ENCODE data around the gene NT5DC1.

Gene NT5DC1

DNA sequence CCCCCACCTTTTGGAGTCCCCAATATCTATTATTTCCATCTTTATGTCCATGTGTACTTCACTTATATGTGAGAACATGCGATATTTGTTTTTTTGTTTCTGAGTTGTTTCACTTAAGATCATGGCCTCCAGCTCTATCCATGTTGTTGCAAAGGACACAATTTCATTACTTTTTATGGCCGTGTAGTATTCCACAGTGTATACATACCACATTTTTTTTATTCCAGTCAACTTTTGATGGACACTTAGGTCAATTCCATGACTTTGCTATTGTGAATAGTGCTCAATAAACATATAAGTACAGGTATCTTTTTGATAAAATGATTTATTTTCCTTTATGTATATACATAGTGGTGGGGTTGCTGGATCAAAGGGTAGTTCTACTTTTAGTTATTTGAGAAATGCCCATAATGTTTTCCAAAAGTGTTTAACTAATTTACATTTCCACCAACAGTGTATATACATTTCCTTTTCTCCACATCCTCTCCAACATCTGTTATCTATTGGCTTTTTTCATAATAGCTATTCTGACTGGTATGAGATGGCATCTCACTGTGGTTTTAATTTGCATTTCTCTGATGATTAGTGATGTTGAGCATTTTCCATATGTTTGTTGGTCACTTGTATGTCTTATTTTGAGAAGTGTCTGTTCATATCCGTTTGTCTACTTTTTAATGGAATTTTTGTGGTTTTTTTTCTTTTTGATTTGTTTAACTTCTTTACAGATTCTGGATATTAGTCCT lies 59.3 kb downstream of the NT5DC1 start:
- no peak overlapping the region for H3K9ac ChIP-seq (ENCODE audit: low read depth, low read length)
- H3K4me2 ChIP-seq (ENCODE audit: insufficient read depth, low read length) = no peak overlapping the region
- ATAC-seq (ENCODE audit: insufficient read depth, low read depth) (no peak), DNase-seq (no peak)
- H3K27me3 ChIP-seq (ENCODE audit: insufficient read depth, low read length, poor library complexity) = no peaks in the 10 kb centered on the region
- no peak overlapping the region for H3K27ac ChIP-seq (ENCODE audit: low read length)
- H2AFZ ChIP-seq (ENCODE audit: low read depth, low read length) = no peak overlapping the region
- H3K79me2 ChIP-seq (ENCODE audit: insufficient read depth, low read length) = no peaks in the 10 kb centered on the region
- H3K4me1 ChIP-seq (ENCODE audit: insufficient read depth, low read length) = no peaks in the 10 kb centered on the region
- H3K36me3 ChIP-seq (ENCODE audit: insufficient read depth, low read length) = no peaks in the 10 kb centered on the region
- TF ChIP-seq, protein P1, sequence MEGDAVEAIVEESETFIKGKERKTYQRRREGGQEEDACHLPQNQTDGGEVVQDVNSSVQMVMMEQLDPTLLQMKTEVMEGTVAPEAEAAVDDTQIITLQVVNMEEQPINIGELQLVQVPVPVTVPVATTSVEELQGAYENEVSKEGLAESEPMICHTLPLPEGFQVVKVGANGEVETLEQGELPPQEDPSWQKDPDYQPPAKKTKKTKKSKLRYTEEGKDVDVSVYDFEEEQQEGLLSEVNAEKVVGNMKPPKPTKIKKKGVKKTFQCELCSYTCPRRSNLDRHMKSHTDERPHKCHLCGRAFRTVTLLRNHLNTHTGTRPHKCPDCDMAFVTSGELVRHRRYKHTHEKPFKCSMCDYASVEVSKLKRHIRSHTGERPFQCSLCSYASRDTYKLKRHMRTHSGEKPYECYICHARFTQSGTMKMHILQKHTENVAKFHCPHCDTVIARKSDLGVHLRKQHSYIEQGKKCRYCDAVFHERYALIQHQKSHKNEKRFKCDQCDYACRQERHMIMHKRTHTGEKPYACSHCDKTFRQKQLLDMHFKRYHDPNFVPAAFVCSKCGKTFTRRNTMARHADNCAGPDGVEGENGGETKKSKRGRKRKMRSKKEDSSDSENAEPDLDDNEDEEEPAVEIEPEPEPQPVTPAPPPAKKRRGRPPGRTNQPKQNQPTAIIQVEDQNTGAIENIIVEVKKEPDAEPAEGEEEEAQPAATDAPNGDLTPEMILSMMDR (IDR thresholded peaks at IDR 0.05; ENCODE audit: borderline replicate concordance, extremely low read depth, low read length, poor library complexity, severe bottlenecking) = no peak
- no peak for TF ChIP-seq EZH2 (IDR thresholded peaks at IDR 0.05; ENCODE audit: borderline replicate concordance, low read depth, low read length, severe bottlenecking)
- H3K9me3 ChIP-seq (ENCODE audit: insufficient read depth, low read length, severe bottlenecking) = no peaks in the 10 kb centered on the region
- no peak overlapping the region for H3K4me3 ChIP-seq (ENCODE audit: low read depth in 1 of 2, low read length in 2 of 2)
- H4K20me1 ChIP-seq (ENCODE audit: insufficient read depth, low read length) = no peaks in the 10 kb centered on the region

DNA sequence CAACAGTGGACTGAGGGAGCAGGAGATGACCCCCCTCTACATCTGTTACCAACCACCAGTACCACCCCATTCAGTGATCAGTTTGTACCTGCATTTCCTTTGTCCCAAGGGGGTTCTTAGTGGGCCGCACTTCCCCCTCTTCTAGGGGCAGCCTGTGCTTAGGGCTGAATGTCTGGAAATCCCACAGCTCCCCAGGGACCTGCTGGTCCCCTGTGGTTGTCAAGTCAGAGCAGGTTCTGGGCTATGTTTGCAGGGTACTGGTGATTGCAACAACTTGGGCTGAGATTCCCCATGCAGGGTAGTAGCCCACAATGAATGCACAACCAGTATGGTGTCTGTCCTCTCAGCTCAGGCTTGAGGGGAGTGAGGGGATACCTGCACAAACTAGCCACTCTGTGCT lies 64.9 kb downstream of the NT5DC1 start:
- Histone ChIP-seq H2AFZ (ENCODE audit: low read depth, low read length) (no peak overlapping the region), H4K20me1 (ENCODE audit: insufficient read depth, low read length) (no peaks in the 10 kb centered on the region), H3K9ac (ENCODE audit: low read depth, low read length) (no peak overlapping the region), H3K27me3 (ENCODE audit: insufficient read depth, low read length, poor library complexity) (no peaks in the 10 kb centered on the region), H3K4me3 (ENCODE audit: low read depth in 1 of 2, low read length in 2 of 2) (no peak overlapping the region), H3K4me2 (ENCODE audit: insufficient read depth, low read length) (no peak overlapping the region), H3K36me3 (ENCODE audit: insufficient read depth, low read length) (no peaks in the 10 kb centered on the region), H3K9me3 (ENCODE audit: insufficient read depth, low read length, severe bottlenecking) (no peaks in the 10 kb centered on the region), H3K4me1 (ENCODE audit: insufficient read depth, low read length) (peaks cover 7% of the 10 kb centered on the region), H3K79me2 (ENCODE audit: insufficient read depth, low read length) (no peaks in the 10 kb centered on the region), H3K27ac (ENCODE audit: low read length) (no peak overlapping the region)
- peak; percentile 47 for DNase-seq
- no peak for TF ChIP-seq EZH2 (IDR thresholded peaks at IDR 0.05; ENCODE audit: borderline replicate concordance, low read depth, low read length, severe bottlenecking)
- TF ChIP-seq, protein P1 (IDR thresholded peaks at IDR 0.05; ENCODE audit: borderline replicate concordance, extremely low read depth, low read length, poor library complexity, severe bottlenecking) = no peak
- peak; percentile 74 for ATAC-seq (ENCODE audit: insufficient read depth, low read depth)

DNA sequence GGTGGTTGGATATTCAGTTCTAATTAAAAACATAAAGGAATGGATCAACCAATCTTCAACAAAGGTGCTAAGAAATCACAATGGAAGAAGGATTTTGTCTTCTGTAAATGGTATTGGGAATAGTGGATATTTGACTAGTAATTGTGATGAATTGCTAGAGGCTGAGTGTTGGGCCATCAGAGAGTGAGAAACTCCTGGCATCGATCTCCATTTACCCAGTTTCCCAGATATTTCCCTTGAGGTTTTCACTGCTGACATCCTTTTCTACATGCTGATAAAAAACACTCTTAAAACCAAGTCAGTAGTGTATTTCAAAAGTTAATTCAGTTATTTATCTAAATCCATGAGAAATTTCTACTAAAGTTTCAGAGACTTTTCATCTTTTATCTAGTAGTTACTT lies 65.7 kb downstream of the NT5DC1 start:
- no peak overlapping the region for H3K4me3 ChIP-seq (ENCODE audit: low read depth in 1 of 2, low read length in 2 of 2)
- H3K79me2 ChIP-seq (ENCODE audit: insufficient read depth, low read length) = no peaks in the 10 kb centered on the region
- ATAC-seq (ENCODE audit: insufficient read depth, low read depth) (no peak), DNase-seq (no peak)
- H3K27me3 ChIP-seq (ENCODE audit: insufficient read depth, low read length, poor library complexity) = no peaks in the 10 kb centered on the region
- no peak overlapping the region for H3K27ac ChIP-seq (ENCODE audit: low read length)
- TF ChIP-seq, protein P1 (IDR thresholded peaks at IDR 0.05; ENCODE audit: borderline replicate concordance, extremely low read depth, low read length, poor library complexity, severe bottlenecking) = no peak
- TF ChIP-seq EZH2 (IDR thresholded peaks at IDR 0.05; ENCODE audit: borderline replicate concordance, low read depth, low read length, severe bottlenecking) = no peak
- H3K4me2 ChIP-seq (ENCODE audit: insufficient read depth, low read length) = no peak overlapping the region
- H3K9ac ChIP-seq (ENCODE audit: low read depth, low read length) = no peak overlapping the region
- H3K36me3 ChIP-seq (ENCODE audit: insufficient read depth, low read length) = no peaks in the 10 kb centered on the region
- H3K9me3 ChIP-seq (ENCODE audit: insufficient read depth, low read length, severe bottlenecking) = no peaks in the 10 kb centered on the region
- no peak overlapping the region for H2AFZ ChIP-seq (ENCODE audit: low read depth, low read length)
- H4K20me1 ChIP-seq (ENCODE audit: insufficient read depth, low read length) = no peaks in the 10 kb centered on the region
- H3K4me1 ChIP-seq (ENCODE audit: insufficient read depth, low read length) = peaks cover 7% of the 10 kb centered on the region
